NCI-H1092 treated with DMSO at 0.1 percent for 48 hours (cell line): Measurements from ENCODE around the gene SS18L1.

Experiments
- DNase-seq: peaks from one replicate; lab custom pipeline; 2025; lab: John Stamatoyannopoulos, UW

The SS18L1 gene

GRCh38 chr20:62195736-62196135 is 52.2 kb downstream of the SS18L1 start:
- no peak for DNase-seq

GRCh38 chr20:62196286-62196685 is 52.7 kb downstream of the SS18L1 start:
- DNase-seq: no peak

GRCh38 chr20:62197311-62197710 is 53.7 kb downstream of the SS18L1 start:
- DNase-seq: no peak

- no peak for DNase-seq
Measured at GRCh38 chr20:62197801-62198200, 54.2 kb downstream of the SS18L1 start.

- DNase-seq: no peak
Measured at GRCh38 chr20:62198496-62198895, 54.9 kb downstream of the SS18L1 start.

- DNase-seq: no peak
Measured at GRCh38 chr20:62198931-62199330, 55.4 kb downstream of the SS18L1 start.

- no peak for DNase-seq
Measured at GRCh38 chr20:62200491-62201172, 57.1 kb downstream of the SS18L1 start.

GRCh38 chr20:62201173-62202082 is 57.9 kb downstream of the SS18L1 start:
- DNase-seq: peak; percentile 36

GRCh38 chr20:62202083-62202395 is 58.5 kb downstream of the SS18L1 start:
- no peak for DNase-seq

- DNase-seq: no peak
Measured at GRCh38 chr20:62202676-62203377, 59.3 kb downstream of the SS18L1 start.

- no peak for DNase-seq
Measured at GRCh38 chr20:62203378-62204030, 59.9 kb downstream of the SS18L1 start.

- no peak for DNase-seq
Measured at GRCh38 chr20:62205618-62206387, 62.2 kb downstream of the SS18L1 start.

- DNase-seq: no peak
Measured at GRCh38 chr20:62206388-62206775, 62.8 kb downstream of the SS18L1 start.

GRCh38 chr20:62208061-62208794 is 64.7 kb downstream of the SS18L1 start:
- DNase-seq: no peak

GRCh38 chr20:62208795-62209755 is 65.5 kb downstream of the SS18L1 start:
- DNase-seq: no peak

GRCh38 chr20:62209850-62210495 is 66.4 kb downstream of the SS18L1 start:
- no peak for DNase-seq

- DNase-seq: peak; percentile 84
Measured at GRCh38 chr20:62210496-62210855, 66.9 kb downstream of the SS18L1 start.

- DNase-seq: no peak
Measured at GRCh38 chr20:62211216-62211615, 67.6 kb downstream of the SS18L1 start.

- DNase-seq: no peak
Measured at GRCh38 chr20:62211769-62212288, 68.3 kb downstream of the SS18L1 start.
